Nephron progenitor cell (in vitro differentiated cells): ENCODE measurements around the gene MSS51.

Experiments
- DNase-seq: peaks from one replicate; pipeline ENCODE4 v3.0.0; 2021
- H3K27ac Mint-ChIP-seq: 2 replicates; pipeline ENCODE4 v1.8.0; 2021; ENCODE audit warnings: mild to moderate bottlenecking, moderate library complexity, mixed read lengths
- H3K27me3 Mint-ChIP-seq: 2 replicates; pipeline ENCODE4 v1.8.0; 2021; ENCODE audit warnings: mild to moderate bottlenecking, low read depth, mixed read lengths; ENCODE audit not compliant: poor library complexity
- H3K36me3 Mint-ChIP-seq: 2 replicates; pipeline ENCODE4 v1.8.0; 2021; ENCODE audit warnings: low read depth, mixed read lengths
- H3K4me1 Mint-ChIP-seq: 2 replicates; pipeline ENCODE4 v1.8.0; 2021; ENCODE audit warnings: mixed read lengths
- H3K4me3 Mint-ChIP-seq: 2 replicates; pipeline ENCODE4 v1.8.0; 2021; ENCODE audit warnings: mild to moderate bottlenecking, moderate library complexity, mixed read lengths
- H3K9me3 Mint-ChIP-seq: 2 replicates; pipeline ENCODE4 v1.8.0; 2021; ENCODE audit warnings: mild to moderate bottlenecking, moderate library complexity, mixed read lengths
- CTCF ChIP-seq: fragments of 200-600 bp; sonication (generic); IDR thresholded peaks from 2 replicates; pipeline ENCODE4 v1.5.0; 2021; ENCODE audit warnings: antibody characterized with exemption

The MSS51 gene

DNA sequence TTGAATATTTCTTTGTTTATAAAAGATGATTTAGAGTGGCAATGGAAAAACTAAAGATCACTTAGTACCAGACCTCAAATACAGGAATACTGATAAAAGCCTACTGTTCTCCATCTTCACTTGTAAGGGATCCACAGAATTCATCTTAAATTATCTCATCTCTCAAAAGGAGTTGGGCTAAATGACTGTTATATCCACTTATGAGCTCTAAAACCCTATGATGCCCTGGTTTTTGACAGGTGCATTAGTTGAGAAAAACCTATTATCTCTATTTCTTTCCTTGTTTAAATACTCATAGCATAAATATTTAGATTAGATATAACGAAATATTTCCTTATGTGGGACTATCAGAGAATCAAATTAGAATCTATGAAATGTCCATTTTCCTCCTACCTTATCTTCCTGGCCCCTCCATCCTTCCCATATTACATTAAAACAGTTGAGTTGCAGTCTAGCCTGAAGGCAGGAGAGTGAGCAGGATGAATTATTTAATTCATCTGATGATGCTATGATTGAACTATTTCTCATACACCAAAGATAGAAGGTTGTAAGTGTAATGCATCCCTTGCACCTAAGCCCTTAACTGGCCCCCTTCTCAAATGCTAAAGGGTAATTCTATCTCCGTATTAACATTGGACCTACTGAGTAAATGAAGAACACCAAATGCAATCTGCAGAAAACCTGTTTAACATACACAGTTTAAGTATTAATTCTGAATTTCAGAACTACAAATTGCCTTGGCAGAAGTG lies 32.8 kb upstream of the MSS51 start:
- no peak overlapping the region for H3K4me3 Mint-ChIP-seq
- H3K9me3 Mint-ChIP-seq: no peaks in the 10 kb centered on the region
- no peak for DNase-seq
- TF ChIP-seq CTCF: no peak
- H3K27ac Mint-ChIP-seq: no peak overlapping the region
- H3K36me3 Mint-ChIP-seq: peaks cover 46% of the 10 kb centered on the region
- H3K4me1 Mint-ChIP-seq: no peaks in the 10 kb centered on the region
- no peaks in the 10 kb centered on the region for H3K27me3 Mint-ChIP-seq

DNA sequence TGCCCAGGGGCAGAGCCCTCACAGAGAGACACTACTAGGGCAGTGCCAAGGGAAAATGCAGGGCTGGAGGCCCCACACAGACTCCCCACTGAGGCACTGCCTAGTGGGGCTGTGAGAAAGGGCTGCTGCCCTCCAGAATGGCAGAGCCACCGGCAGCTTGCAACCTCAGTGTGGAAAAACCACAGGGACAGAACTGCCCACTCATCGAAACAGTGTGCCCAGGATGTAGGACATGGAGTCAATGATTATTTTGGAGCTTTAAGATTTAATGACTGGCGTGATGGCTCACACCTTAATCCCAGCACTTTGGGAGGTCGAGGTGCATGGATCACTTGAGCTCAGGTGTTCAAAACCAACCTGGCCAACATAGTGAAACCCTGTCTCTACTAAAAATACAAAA lies 27.5 kb upstream of the MSS51 start:
- no peaks in the 10 kb centered on the region for H3K27me3 Mint-ChIP-seq
- H3K4me3 Mint-ChIP-seq: no peak overlapping the region
- no peak for TF ChIP-seq CTCF
- no peaks in the 10 kb centered on the region for H3K9me3 Mint-ChIP-seq
- H3K36me3 Mint-ChIP-seq: peaks cover 51% of the 10 kb centered on the region
- no peak for DNase-seq
- no peaks in the 10 kb centered on the region for H3K4me1 Mint-ChIP-seq
- H3K27ac Mint-ChIP-seq: no peak overlapping the region

DNA sequence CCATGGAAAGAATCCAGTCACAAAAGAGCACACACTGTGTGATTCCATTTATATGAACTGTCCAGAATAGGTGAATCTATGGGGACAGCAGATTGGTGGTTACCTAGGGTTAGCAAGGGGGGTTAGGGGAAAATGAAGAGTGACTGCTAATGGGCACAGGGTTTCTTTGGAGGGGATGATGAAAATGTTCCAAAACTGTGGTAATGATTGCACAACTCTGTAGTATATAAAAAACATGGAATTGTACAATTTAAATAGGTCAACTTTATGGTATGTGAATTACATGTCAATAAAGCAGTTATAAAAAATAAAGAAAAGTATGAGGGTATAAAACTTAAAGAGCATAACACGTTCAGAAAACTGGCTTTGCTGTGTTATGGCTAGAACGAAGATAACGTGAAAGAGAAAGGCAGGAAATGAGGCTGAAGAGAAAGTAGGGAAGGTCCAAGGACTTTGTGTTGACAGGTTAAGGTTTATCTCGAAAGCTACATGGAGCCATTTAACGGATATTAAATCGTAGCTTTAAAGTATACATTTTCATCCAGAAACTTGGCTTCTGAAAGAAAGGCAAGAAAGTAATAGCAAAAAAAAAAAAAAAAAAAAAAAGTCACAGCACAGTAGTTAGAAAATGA lies 26.4 kb upstream of the MSS51 start:
- no peaks in the 10 kb centered on the region for H3K4me1 Mint-ChIP-seq
- no peak overlapping the region for H3K4me3 Mint-ChIP-seq
- no peak overlapping the region for H3K27ac Mint-ChIP-seq
- H3K36me3 Mint-ChIP-seq: peaks cover 53% of the 10 kb centered on the region
- no peaks in the 10 kb centered on the region for H3K27me3 Mint-ChIP-seq
- no peak for DNase-seq
- TF ChIP-seq CTCF: no peak
- H3K9me3 Mint-ChIP-seq: no peaks in the 10 kb centered on the region

GRCh38 chr10:73456187-73456890 lies 23.0 kb upstream of the MSS51 start:
- no peak for TF ChIP-seq CTCF
- no peak overlapping the region for H3K4me3 Mint-ChIP-seq
- H3K36me3 Mint-ChIP-seq: peaks cover 53% of the 10 kb centered on the region
- no peaks in the 10 kb centered on the region for H3K27me3 Mint-ChIP-seq
- no peaks in the 10 kb centered on the region for H3K4me1 Mint-ChIP-seq
- H3K9me3 Mint-ChIP-seq: no peaks in the 10 kb centered on the region
- no peak overlapping the region for H3K27ac Mint-ChIP-seq
- DNase-seq: no peak

GRCh38 chr10:73449113-73449512 lies 15.8 kb upstream of the MSS51 start:
- H3K9me3 Mint-ChIP-seq: no peaks in the 10 kb centered on the region
- H3K36me3 Mint-ChIP-seq: peaks cover 35% of the 10 kb centered on the region
- no peak overlapping the region for H3K27ac Mint-ChIP-seq
- no peak for DNase-seq
- H3K4me1 Mint-ChIP-seq: no peaks in the 10 kb centered on the region
- no peak for TF ChIP-seq CTCF
- no peak overlapping the region for H3K4me3 Mint-ChIP-seq
- H3K27me3 Mint-ChIP-seq: peaks cover 4% of the 10 kb centered on the region
